Hematopoietic multipotent progenitor cell treated with erythropoietin and hydrocortisone succinate and interleukin-3 and kit ligand, for 17 days (in vitro differentiated cells): ENCODE measurements around the gene ICA1.
"Not testable (repeated sequence)": the region's sequence is repeated elsewhere in the genome, so short reads cannot be mapped to it uniquely, and the experiment has no call there.

Experiments
- DNase-seq: peaks from one replicate; pipeline ENCODE4 v3.0.0-alpha.2; 2015; ENCODE audit warnings: low spot score

The ICA1 gene

GRCh38 chr7:8131694-8132605, 130.0 kb downstream of the ICA1 start:
- DNase-seq, result peak; percentile 47

GRCh38 chr7:8130663-8131062, 131.3 kb downstream of the ICA1 start:
- DNase-seq, result no peak

- DNase-seq, result no peak
These were observed 132.7 kb downstream of the ICA1 start for GRCh38 chr7:8129318-8129659.

DNA sequence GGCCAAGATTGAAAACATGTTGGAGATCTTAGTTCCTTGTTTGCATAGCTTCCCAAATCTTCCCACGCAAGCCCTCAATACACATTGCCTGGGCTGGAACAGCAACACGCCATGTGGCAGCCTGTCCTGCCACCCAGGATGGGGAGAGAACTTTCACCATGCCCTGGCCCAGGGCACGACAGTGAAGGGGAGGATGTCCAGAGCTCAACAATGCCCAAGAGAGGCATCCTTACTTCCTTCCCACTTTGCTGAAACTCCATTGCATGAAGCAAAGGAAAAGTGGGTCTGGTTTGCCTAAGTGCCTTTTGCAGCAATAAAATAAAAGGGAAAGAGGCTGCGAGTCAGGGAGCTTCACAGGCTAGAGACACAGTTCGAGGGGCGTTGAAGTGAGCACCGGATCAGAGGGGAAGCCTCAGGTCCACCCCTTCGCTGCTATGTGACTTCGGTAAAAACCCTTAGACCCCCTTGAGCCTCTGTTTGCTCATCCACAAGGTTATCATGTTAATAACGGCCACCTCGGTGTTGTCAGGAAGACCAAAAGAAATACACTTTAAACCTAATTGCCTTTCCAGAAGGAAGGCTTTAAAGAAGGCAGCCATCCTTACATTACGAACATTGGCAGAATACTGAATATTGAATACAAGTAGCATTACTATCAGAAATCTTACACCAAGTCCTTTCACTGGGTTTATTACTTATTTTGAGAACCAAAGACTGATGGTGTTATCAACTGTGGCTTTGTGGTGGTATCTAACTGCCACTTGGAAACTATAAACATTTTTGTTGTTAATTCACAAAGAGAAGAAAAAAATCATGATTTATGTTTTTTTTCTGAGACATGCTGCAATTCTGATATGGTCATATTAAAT, 133.3 kb downstream of the ICA1 start:
- DNase-seq, result no peak

DNA sequence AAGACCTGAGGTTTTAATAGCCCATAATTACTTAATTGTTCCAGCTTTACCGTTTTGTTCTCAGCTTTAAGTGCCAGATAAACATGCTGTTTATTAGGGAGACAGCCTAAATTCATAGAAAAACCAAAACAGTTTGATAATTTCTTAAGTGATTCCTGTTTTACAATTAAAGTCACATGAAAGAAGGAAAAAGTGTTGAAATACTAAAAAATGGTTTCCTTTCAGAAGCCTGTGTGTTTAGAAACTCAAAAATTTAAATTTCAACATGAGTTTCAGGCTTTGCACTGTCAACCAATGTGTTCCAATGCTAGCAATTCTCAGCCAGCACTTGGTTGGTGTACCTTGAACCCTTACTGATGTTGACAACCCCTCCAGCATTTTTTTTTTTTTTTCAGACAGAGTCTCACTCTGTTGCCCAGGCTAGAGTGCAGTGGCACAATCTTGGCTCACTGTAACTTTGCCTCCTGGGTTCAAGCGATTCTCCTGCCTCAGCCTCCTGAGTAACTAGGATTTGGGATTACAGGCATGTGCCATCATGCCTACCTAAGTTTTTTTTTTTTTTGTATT, 135.3 kb downstream of the ICA1 start:
- no peak for DNase-seq

GRCh38 chr7:8125680-8126444, 136.1 kb downstream of the ICA1 start:
- DNase-seq, result no peak

DNA sequence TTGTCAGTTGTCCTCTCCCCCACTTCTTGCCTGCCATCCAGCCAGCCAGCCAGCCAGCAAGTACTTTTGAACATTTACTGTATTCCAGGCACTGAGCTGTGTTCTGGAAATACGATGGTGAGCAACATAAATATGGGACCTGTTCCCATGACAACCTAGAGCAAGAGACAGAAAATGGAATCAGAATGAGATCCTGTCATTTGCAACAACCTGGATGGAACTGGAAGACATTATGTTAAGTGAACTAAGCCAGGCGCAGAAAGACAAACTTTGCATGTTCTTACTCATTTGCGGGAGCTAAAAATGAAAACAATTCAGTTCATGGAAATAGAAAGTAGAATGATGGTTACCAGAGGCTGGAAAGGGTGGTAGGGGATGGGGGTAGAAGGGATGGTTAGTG, 140.7 kb downstream of the ICA1 start:
- no peak for DNase-seq

GRCh38 chr7:8120390-8121058, 141.4 kb downstream of the ICA1 start:
- DNase-seq, result no peak

DNA sequence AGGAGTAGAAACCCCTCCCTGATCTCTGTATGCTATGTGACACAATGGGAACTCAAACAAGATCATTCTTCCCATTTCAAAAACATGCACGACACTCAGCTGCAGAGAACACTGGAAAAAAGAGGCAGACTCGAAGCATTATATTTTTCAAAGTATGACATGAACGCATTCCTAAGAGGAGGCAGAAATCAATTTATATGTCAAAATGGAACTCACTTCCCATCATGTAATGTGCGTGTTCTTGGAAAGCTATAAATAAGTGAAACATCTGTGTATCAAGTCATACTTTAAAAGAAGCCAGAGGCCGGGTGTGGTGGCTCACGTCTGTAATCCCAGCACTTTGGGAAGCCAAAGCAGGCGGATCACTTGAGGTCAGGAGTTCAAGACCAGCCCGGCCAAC, 142.7 kb downstream of the ICA1 start:
- no peak for DNase-seq

DNA sequence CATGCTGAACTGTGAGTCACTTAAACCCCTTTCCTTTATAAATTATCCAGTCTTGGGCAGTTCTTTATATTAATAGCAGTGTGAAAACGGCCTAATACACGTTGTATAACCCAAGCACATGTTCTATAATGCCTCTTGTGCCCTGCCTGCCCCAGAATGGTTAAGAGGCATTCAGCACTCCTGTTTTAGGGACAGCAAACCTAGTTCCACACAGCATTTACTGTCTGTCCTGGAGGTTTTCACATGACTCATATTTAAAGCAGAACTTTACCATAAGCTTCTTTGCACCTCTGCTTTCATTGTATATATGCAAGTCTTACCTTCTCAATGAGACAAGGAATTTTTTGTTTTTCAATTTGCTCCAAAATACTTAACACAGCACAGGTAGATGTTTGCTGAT, 144.8 kb downstream of the ICA1 start:
- no peak for DNase-seq

- no peak for DNase-seq
These were observed 146.2 kb downstream of the ICA1 start for GRCh38 chr7:8115547-8116402.

- DNase-seq, result no peak
These were observed 147.8 kb downstream of the ICA1 start for GRCh38 chr7:8114175-8114574.

DNA sequence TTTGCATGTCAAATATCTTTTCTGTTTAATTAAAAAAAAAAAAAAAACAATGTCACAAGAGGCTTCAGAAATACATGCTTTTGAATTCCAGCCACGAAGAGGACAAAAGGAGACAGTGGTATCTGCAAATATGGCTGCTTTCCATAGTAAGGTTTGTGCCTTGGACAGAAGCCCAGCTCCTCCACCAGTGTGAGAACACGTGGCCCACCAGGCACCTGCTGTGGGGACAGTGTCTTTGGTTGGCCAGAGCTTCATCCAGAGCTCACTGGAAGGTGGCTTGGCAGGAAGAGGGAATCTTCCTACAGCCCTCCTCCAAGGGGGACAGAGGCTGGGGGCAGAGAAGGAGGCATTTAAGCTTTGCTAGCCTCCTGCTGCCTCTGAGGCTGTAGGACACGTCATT, 148.8 kb downstream of the ICA1 start:
- no peak for DNase-seq

DNA sequence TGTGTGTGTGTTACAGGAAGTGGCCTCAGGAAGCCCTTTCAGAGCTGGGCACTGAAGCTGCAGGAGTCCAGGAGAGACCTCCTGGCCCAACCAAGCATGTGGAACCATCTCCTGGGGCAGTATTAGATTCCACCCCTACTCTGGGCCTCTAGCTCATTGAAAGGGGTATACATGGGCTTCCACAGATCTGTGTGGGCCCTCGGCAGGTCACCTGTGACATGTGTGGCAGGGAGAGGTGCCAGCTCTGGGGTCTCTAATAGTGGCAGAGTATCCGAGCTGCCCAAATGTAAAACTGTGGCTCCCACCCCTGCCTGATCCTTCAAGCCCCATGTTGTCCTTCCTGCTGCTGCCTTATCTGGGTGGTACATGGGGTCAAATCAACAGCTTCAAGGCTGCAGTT, 149.3 kb downstream of the ICA1 start:
- no peak for DNase-seq

DNA sequence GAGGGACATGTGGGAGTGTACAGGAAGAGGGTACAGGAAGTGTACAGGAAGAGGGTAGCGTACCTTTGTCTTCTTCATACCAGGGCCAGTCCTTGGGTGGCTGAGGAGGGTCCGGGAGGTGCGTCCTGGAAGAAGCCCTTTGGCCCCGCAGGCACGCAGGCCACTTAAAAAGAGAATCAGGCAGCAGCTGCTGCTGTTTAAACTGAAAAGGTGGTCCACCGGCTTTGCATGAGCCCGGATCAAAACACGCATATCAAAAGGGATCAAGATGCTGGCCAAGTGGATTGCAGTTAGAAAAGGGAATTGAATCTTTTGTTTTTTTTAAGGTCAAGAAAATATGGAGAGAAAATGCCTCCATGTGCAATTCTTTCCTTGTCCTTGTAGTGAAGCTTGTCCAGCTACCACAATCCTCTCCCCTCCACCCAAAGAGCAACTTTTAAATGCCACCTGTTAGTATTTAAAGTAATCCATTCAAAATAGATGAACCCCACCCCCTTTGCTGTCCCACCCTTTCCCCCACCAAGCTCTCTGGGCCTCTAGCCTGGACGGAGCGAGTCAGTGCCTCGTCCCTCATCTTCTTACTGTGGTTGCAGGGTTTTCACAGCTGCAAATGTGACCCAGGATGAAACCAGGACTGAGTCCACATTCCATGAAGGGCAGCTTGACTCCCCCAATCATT, 150.5 kb downstream of the ICA1 start:
- DNase-seq, result no peak

DNA sequence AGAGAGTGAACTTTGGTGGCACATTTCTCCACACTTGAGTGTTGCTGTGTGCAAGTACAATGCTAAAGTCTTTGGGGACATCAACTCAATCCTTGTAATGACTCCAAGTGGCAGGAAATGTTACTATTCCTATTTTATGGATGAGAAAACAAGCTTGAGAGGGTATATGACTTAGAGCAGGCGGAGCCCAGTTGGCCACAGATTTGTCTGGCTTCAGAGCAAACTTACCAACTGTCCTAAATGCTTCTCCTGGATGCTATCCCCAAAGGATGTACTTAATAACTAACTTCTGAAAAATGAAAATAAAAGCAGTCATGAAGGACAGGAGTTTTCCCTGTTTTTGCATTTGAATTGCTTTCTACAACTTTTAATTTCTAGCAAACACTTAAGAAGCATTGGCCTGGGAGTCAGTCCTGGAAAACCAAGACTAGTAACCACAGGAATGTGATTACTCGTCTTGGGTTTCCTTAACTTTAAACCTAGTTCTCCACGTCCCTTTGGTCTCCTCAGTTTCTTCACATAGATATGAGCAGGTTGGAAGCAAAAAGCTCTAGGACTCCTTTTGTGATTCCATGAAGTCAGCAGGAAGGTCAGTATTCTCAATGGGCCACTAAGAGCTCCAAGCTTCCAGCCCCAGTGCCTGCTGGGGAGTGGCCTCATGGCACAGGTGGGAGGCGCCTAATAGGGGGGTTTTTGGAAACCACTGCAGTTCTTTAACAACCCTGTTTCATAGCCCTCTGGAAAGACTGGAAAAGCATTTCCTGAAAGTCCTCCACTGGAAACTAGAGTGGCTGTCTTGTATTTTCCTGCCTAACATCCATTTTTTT, 152.6 kb downstream of the ICA1 start:
- no peak for DNase-seq

- no peak for DNase-seq
These were observed 156.4 kb downstream of the ICA1 start for GRCh38 chr7:8105449-8106095.

DNA sequence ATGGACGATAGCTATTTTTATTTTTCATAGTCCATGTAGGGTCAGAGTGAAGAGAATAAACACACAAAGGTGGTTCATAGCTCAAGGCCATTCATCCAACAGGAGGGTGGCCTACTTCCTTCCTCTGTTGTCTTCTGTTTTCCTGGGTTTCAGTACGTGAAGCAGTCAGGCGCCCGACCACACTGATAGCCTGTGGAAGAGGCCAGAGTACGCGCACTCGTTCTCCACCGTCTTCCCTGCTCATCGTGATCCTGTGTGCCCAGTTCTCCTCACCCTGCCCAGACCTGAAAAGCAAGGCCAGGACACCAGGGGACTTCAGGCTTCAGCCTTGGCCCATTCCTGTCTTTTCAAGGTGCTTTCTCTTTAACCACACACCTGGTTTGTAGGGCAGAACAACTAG, 158.7 kb downstream of the ICA1 start:
- no peak for DNase-seq

GRCh38 chr7:8101292-8101691, 160.7 kb downstream of the ICA1 start:
- DNase-seq, result not testable (repeated sequence)
